KMS-11 (cell line): ENCODE data around the gene MTREX.
A peak's percentile ranks its signal among the peaks of the same experiment; 100 is the strongest.

Experiments used
- H2AFZ ChIP-seq: fragments of 200-600 bp; sonication (generic); 2 replicates; pipeline ENCODE4 v1.6.1; 2016; ENCODE audit warnings: antibody characterized with exemption, mixed run types, low read depth
- H3K27ac ChIP-seq: fragments of 200-600 bp; sonication (generic); 2 replicates; pipeline ENCODE4 v1.6.1; 2016; ENCODE audit warnings: mild to moderate bottlenecking, mixed run types
- H3K27me3 ChIP-seq: fragments of 200-600 bp; sonication (generic); 2 replicates; pipeline ENCODE4 v1.6.1; 2017; ENCODE audit warnings: mild to moderate bottlenecking, low read depth, mixed run types, moderate library complexity; ENCODE audit not compliant: insufficient read depth
- H3K36me3 ChIP-seq: fragments of 200-600 bp; sonication (generic); 2 replicates; pipeline ENCODE4 v1.6.1; 2017; ENCODE audit warnings: mild to moderate bottlenecking, mixed run types; ENCODE audit not compliant: insufficient read depth
- H3K4me1 ChIP-seq: fragments of 200-600 bp; sonication (generic); 2 replicates; pipeline ENCODE4 v1.6.1; 2016; ENCODE audit warnings: mild to moderate bottlenecking, low read depth, mixed run types; ENCODE audit not compliant: poor library complexity, severe bottlenecking
- H3K4me2 ChIP-seq: fragments of 200-600 bp; sonication (generic); 2 replicates; pipeline ENCODE4 v1.7.0; 2016; ENCODE audit warnings: mild to moderate bottlenecking, mixed run types
- H3K4me3 ChIP-seq: fragments of 200-600 bp; sonication (generic); IDR thresholded peaks from 2 replicates; pipeline ENCODE4 v1.6.1; 2017; ENCODE audit warnings: low read depth, low read length, mixed read lengths; ENCODE audit not compliant: insufficient read depth
- H3K79me2 ChIP-seq: fragments of 200-600 bp; sonication (generic); 2 replicates; pipeline ENCODE4 v1.6.1; 2016; ENCODE audit warnings: low read depth, mixed run types; ENCODE audit not compliant: insufficient read depth
- H3K9ac ChIP-seq: fragments of 200-600 bp; sonication (generic); 2 replicates; pipeline ENCODE4 v1.6.1; 2016; ENCODE audit warnings: mild to moderate bottlenecking, mixed run types
- H4K20me1 ChIP-seq: fragments of 200-600 bp; sonication (generic); 2 replicates; pipeline ENCODE4 v1.6.1; 2016; ENCODE audit warnings: mild to moderate bottlenecking, mixed run types; ENCODE audit not compliant: insufficient read depth
- TF ChIP-seq, protein P1 (sequence below): fragments of 200-600 bp; sonication (generic); conservative IDR thresholded peaks from 2 replicates; pipeline ENCODE4 v1.6.1; 2017; ENCODE audit warnings: low read depth, mild to moderate bottlenecking, antibody characterized with exemption, low read length, moderate library complexity, mixed read lengths

MTREX gene

DNA sequence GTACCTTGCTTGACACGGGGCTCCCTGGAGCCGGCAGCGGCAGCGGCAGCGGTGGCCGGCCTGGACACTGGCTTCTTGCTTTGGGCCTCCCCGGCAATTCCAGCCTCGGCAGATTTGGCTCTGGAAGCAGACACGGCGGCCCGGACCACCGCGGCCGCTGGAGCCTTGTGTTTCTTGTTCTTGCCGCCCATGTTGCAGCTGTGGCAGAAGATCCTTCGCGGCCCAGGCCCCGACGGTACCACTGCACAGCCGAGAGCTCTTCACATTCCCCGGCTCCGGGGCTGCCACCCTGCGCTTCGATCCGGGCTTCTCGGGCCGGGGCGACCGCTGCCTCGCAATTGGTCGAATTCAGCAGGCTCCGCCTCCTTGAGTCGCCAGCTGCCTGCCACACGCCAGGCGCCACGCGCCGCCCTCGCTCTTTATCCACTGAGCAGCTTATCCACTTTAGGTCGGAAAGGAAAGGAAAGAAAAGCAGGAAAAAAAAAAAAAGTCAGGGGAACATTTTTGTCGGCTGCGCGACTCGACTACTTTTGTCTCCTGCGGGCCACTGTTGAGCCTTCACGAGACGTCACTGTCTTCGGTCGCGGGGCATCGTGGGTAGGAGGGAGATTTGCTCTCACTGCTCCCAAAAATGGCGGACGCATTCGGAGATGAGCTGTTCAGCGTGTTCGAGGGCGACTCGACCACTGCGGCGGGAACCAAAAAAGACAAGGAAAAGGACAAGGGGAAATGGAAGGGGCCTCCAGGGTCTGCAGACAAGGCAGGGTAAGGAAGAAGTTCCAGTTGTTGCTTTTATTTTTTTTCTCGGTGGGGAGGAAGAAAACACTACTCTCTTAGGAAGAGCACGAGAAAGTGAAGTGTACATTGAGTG, at the start of gene MTREX, which contains the start of gene DHX29:
Gene MTREX (plus strand): TSS at position 607 of the 871 bp plus-strand sequence. CDS start 25 bp downstream, at position 632.
Gene DHX29 (minus strand): TSS at position 312 of the 871 bp plus-strand sequence. CDS start 121 bp downstream, at position 191.
- peak within 1 kb of the TSS; percentile 87 for H3K27ac ChIP-seq
- H4K20me1 ChIP-seq = 0 out of 2 replicates have a peak, but pooled peaks cover 11% of the 10 kb centered on the region
- 0 out of 2 replicates have a peak, but pooled peaks cover 7% of the 10 kb centered on the region for H3K36me3 ChIP-seq
- H3K9ac ChIP-seq = peak within 1 kb of the TSS; percentile 97
- H3K79me2 ChIP-seq = peaks cover 98% of the 10 kb centered on the region
- TF ChIP-seq, protein P1, sequence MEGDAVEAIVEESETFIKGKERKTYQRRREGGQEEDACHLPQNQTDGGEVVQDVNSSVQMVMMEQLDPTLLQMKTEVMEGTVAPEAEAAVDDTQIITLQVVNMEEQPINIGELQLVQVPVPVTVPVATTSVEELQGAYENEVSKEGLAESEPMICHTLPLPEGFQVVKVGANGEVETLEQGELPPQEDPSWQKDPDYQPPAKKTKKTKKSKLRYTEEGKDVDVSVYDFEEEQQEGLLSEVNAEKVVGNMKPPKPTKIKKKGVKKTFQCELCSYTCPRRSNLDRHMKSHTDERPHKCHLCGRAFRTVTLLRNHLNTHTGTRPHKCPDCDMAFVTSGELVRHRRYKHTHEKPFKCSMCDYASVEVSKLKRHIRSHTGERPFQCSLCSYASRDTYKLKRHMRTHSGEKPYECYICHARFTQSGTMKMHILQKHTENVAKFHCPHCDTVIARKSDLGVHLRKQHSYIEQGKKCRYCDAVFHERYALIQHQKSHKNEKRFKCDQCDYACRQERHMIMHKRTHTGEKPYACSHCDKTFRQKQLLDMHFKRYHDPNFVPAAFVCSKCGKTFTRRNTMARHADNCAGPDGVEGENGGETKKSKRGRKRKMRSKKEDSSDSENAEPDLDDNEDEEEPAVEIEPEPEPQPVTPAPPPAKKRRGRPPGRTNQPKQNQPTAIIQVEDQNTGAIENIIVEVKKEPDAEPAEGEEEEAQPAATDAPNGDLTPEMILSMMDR = no peak
- H3K4me2 ChIP-seq = peak within 1 kb of the TSS; percentile 98
- peaks cover 55% of the 10 kb centered on the region for H3K4me1 ChIP-seq
- peak within 1 kb of the TSS; percentile 71 for H2AFZ ChIP-seq
- peak within 1 kb of the TSS; percentile 60 for H3K4me3 ChIP-seq
- no peaks in the 10 kb centered on the region for H3K27me3 ChIP-seq

DNA sequence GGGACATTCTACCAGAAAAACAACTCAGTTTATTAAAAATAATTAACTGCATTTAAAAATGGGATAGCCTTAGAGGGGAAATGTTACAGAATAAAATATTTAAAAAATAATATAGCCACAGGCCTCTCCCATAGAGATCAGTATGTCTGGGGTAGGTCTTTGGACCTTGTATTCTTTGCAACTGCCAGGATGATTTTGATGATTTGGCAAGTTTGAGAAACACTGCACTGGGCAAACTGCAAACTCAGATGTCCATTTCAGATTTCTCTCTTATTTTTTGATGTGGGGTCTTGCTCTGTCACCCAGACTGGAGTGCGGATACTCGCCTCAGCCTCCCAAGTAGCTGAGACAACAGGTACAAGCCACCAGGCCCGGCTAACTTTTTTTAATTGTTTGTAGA, 49.5 kb upstream of the MTREX start:
- Histone ChIP-seq H3K9ac (no peak overlapping the region), H3K4me2 (no peak overlapping the region), H3K36me3 (peaks cover 8% of the 10 kb centered on the region; the same call in 1 of the 2 replicates), H3K27ac (no peak overlapping the region), H2AFZ (no peak overlapping the region), H3K27me3 (no peaks in the 10 kb centered on the region), H3K4me1 (no peaks in the 10 kb centered on the region), H4K20me1 (no peaks in the 10 kb centered on the region), H3K79me2 (no peaks in the 10 kb centered on the region), H3K4me3 (no peak overlapping the region)
- TF ChIP-seq, protein P1 = no peak

DNA sequence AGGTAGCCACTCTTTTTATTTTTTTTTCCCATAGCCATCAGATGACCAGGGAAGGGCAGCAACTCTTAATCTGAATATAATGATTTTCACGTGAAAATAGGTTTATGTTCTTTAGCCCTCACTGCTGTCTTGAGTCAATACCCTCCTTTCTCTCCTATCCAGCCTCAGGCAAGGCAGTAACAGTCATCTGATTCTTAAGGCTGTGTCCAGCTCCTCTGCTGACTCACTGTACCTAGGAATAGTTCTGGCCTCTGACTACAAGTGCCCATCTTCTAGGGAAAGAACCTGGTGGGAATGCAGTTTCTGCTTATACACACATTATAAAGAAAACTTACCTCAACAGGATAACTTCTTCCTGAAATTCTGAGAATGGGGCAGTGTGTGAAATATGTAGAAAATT, 31.0 kb upstream of the MTREX start:
- Histone ChIP-seq H3K79me2 (no peaks in the 10 kb centered on the region), H3K27me3 (no peaks in the 10 kb centered on the region), H4K20me1 (no peaks in the 10 kb centered on the region), H3K36me3 (peaks cover 4% of the 10 kb centered on the region), H3K9ac (no peak overlapping the region), H2AFZ (no peak overlapping the region), H3K4me1 (no peaks in the 10 kb centered on the region), H3K27ac (no peak overlapping the region), H3K4me2 (no peak overlapping the region), H3K4me3 (no peak overlapping the region)
- TF ChIP-seq, protein P1 = no peak

DNA sequence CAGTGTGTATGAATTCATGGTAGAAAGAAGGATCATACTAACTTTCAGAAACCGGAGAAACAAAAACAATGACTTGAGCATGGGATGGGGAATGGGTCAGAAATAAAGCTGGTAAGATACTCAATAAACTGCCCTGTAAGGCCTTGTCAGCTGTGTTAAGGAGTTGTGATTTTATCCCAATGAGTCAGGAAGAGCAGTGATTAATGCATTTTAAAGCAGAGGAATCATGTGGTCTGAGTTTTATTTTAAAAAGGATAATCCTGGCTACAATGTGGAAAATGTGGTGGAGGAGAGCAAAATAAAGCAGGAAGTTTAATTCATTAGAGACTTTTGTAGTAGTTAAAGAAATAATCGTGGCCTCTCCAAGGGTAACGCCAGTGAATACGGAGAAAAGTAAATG, 29.0 kb upstream of the MTREX start:
- Histone ChIP-seq H3K4me1 (no peaks in the 10 kb centered on the region), H2AFZ (no peak overlapping the region), H3K27me3 (no peaks in the 10 kb centered on the region), H3K4me2 (no peak overlapping the region), H3K9ac (no peak overlapping the region), H3K79me2 (no peaks in the 10 kb centered on the region), H4K20me1 (no peaks in the 10 kb centered on the region), H3K4me3 (no peak overlapping the region), H3K36me3 (peaks cover 4% of the 10 kb centered on the region; the same call in 1 of the 2 replicates), H3K27ac (no peak overlapping the region)
- TF ChIP-seq, protein P1 = no peak
